Astrocyte (in vitro differentiated cells and primary cell): ENCODE data around the gene C19orf18. TPM values are rescaled to one million over a fixed set of nuclear protein-coding genes. Genes with fewer than 3 reads are reported as not detected.
"Not testable (repeated sequence)": the region's sequence is repeated elsewhere in the genome, so short reads cannot be mapped to it uniquely, and the experiment has no call there.

Source experiments
- DNase-seq: peaks from one replicate; pipeline ENCODE4 v3.0.0-alpha.2; 2010; ENCODE audit warnings: low read depth
- FAIRE-seq: peaks from 2 replicates; lab custom pipeline; 2011; peaks lifted over from hg19 to GRCh38; lab: Jason Lieb, UNC
- H2AFZ ChIP-seq: 2 replicates; pipeline ENCODE4 v1.6.0; 2012; ENCODE audit warnings: low read depth, low read length, inconsistent platforms
- H3K27ac ChIP-seq: 2 replicates; pipeline ENCODE4 v1.5.1; 2011; ENCODE audit warnings: low read depth, low read length, inconsistent platforms
- H3K27me3 ChIP-seq: 2 replicates; pipeline ENCODE4 v1.6.0; 2011; ENCODE audit warnings: low read length, inconsistent platforms; ENCODE audit not compliant: insufficient read depth
- H3K36me3 ChIP-seq: 2 replicates; pipeline ENCODE4 v1.5.1; 2011; ENCODE audit warnings: low read length, inconsistent platforms; ENCODE audit not compliant: insufficient read depth
- H3K4me1 ChIP-seq: 2 replicates; pipeline ENCODE4 v1.5.1; 2011; ENCODE audit warnings: low read length, inconsistent platforms; ENCODE audit not compliant: insufficient read depth
- H3K4me2 ChIP-seq: 2 replicates; pipeline ENCODE4 v1.6.0; 2012; ENCODE audit warnings: low read length, inconsistent platforms
- H3K4me3 ChIP-seq: 2 replicates; pipeline ENCODE4 v1.5.1; 2011; ENCODE audit warnings: low read depth, mild to moderate bottlenecking, low read length, inconsistent platforms; ENCODE audit not compliant: insufficient read depth
- H3K79me2 ChIP-seq: 2 replicates; pipeline ENCODE4 v1.6.0; 2012; ENCODE audit warnings: mild to moderate bottlenecking, low read length, inconsistent platforms; ENCODE audit not compliant: insufficient read depth
- H3K9ac ChIP-seq: 2 replicates; pipeline ENCODE4 v1.6.0; 2012; ENCODE audit warnings: mild to moderate bottlenecking, low read length, inconsistent platforms
- H3K9me3 ChIP-seq: 2 replicates; pipeline ENCODE4 v1.5.1; 2012; ENCODE audit warnings: low read depth, mild to moderate bottlenecking, low read length, inconsistent platforms; ENCODE audit not compliant: insufficient read depth
- H4K20me1 ChIP-seq: 2 replicates; pipeline ENCODE4 v1.6.0; 2012; ENCODE audit warnings: low read length, inconsistent platforms; ENCODE audit not compliant: insufficient read depth
- H3K27ac Mint-ChIP-seq: one replicate; pipeline ENCODE4 v1.8.0; 2021; ENCODE audit warnings: mild to moderate bottlenecking, mixed read lengths; ENCODE audit not compliant: unreplicated experiment
- H3K27me3 Mint-ChIP-seq: one replicate; pipeline ENCODE4 v1.8.0; 2021; ENCODE audit warnings: low read depth, mixed read lengths; ENCODE audit not compliant: unreplicated experiment
- H3K36me3 Mint-ChIP-seq: one replicate; pipeline ENCODE4 v1.8.0; 2021; ENCODE audit warnings: low read depth, mixed read lengths; ENCODE audit not compliant: unreplicated experiment
- H3K4me1 Mint-ChIP-seq: one replicate; pipeline ENCODE4 v1.8.0; 2021; ENCODE audit warnings: low read depth, mixed read lengths; ENCODE audit not compliant: unreplicated experiment
- H3K4me3 Mint-ChIP-seq: one replicate; pipeline ENCODE4 v1.8.0; 2021; ENCODE audit warnings: mild to moderate bottlenecking, moderate library complexity, mixed read lengths; ENCODE audit not compliant: unreplicated experiment
- H3K9me3 Mint-ChIP-seq: one replicate; pipeline ENCODE4 v1.8.0; 2021; ENCODE audit warnings: mild to moderate bottlenecking, mixed read lengths; ENCODE audit not compliant: unreplicated experiment
- CTCF ChIP-seq: IDR thresholded peaks from 2 replicates; pipeline ENCODE4 v1.5.1; 2011; ENCODE audit warnings: low read depth, mild to moderate bottlenecking, inconsistent platforms, low read length, moderate library complexity; ENCODE audit not compliant: insufficient read depth
- EZH2 ChIP-seq: IDR thresholded peaks from 2 replicates; pipeline ENCODE4 v1.6.1; 2012; ENCODE audit warnings: mild to moderate bottlenecking, low read length, inconsistent platforms; ENCODE audit not compliant: insufficient read depth
- total RNA-seq: library from RNA; stranded (reverse); gene quantifications from 2 replicates; pipeline ENCODE4 v1.2.1, GENCODE V29; 2021

The C19orf18 gene
- total RNA-seq, 1 donor from 2014 or later: 0.66 TPM

- H3K36me3 ChIP-seq: peaks cover 21% of the 10 kb centered on the region
- no peak overlapping the region for H3K4me3 ChIP-seq
- peaks cover 52% of the 10 kb centered on the region for H3K9me3 Mint-ChIP-seq
Measured at GRCh38 chr19:57927587-57927986, 46.7 kb downstream of the C19orf18 start.

GRCh38 chr19:57916168-57916995 lies 58.0 kb downstream of the C19orf18 start, which contains the start of gene ZNF417:
TSS of gene ZNF417 (minus strand) at chr19:57916592. CDS start at chr19:57916411, 181 bp downstream.
- peaks cover 34% of the 10 kb centered on the region for H3K36me3 Mint-ChIP-seq
- not testable (repeated sequence) for H4K20me1 ChIP-seq, H3K9me3 ChIP-seq, H3K27me3 ChIP-seq, H3K27me3 Mint-ChIP-seq, H3K9me3 Mint-ChIP-seq, H3K36me3 ChIP-seq, H3K4me1 ChIP-seq
- peak within 1 kb of the TSS; percentile 90 for H3K4me2 ChIP-seq
- peak within 1 kb of the TSS; percentile 87 for H3K9ac ChIP-seq
- peak; percentile 95 for DNase-seq
- peaks cover 36% of the 10 kb centered on the region for H3K79me2 ChIP-seq
- peak within 1 kb of the TSS; percentile 96 for H3K4me3 Mint-ChIP-seq
- FAIRE-seq: peak; percentile 13
- H3K27ac ChIP-seq: peak within 1 kb of the TSS; percentile 40
- peaks cover 14% of the 10 kb centered on the region for H3K4me1 Mint-ChIP-seq
- peak within 1 kb of the TSS; percentile 89 for H3K4me3 ChIP-seq
- H2AFZ ChIP-seq: peak within 1 kb of the TSS; percentile 53
- peak within 1 kb of the TSS; percentile 85 for H3K27ac Mint-ChIP-seq

More at GRCh38 chr19:57927587-57927986, 46.7 kb downstream of the C19orf18 start:
- no peaks in the 10 kb centered on the region for H3K4me1 Mint-ChIP-seq
- no peak overlapping the region for H3K27ac ChIP-seq
- H3K79me2 ChIP-seq: no peaks in the 10 kb centered on the region
- H3K9me3 ChIP-seq: peaks cover 67% of the 10 kb centered on the region
- DNase-seq (no peak), FAIRE-seq (no peak)
- no peaks in the 10 kb centered on the region for H3K27me3 ChIP-seq
- H3K36me3 Mint-ChIP-seq: peaks cover 73% of the 10 kb centered on the region
- no peak overlapping the region for H3K4me2 ChIP-seq
- TF ChIP-seq CTCF: no peak
- TF ChIP-seq EZH2: no peak
- no peaks in the 10 kb centered on the region for H4K20me1 ChIP-seq
- H3K27me3 Mint-ChIP-seq: no peaks in the 10 kb centered on the region
- no peak overlapping the region for H3K9ac ChIP-seq
- peak overlapping the region; percentile 41 for H3K4me3 Mint-ChIP-seq
- no peaks in the 10 kb centered on the region for H3K4me1 ChIP-seq
- no peak overlapping the region for H2AFZ ChIP-seq
- no peak overlapping the region for H3K27ac Mint-ChIP-seq

GRCh38 chr19:57914531-57914930 lies 59.8 kb downstream of the C19orf18 start:
- H3K79me2 ChIP-seq: peaks cover 36% of the 10 kb centered on the region
- no peak overlapping the region for H3K4me3 ChIP-seq
- H3K4me1 ChIP-seq: no peaks in the 10 kb centered on the region
- H3K27me3 ChIP-seq: no peaks in the 10 kb centered on the region
- Mint-ChIP-seq H3K9me3 (peaks cover 2% of the 10 kb centered on the region), H3K4me3 (peak overlapping the region; percentile 96), H3K27ac (no peak overlapping the region), H3K4me1 (peaks cover 14% of the 10 kb centered on the region), H3K27me3 (no peaks in the 10 kb centered on the region), H3K36me3 (peaks cover 29% of the 10 kb centered on the region)
- peaks cover 9% of the 10 kb centered on the region for H3K9me3 ChIP-seq
- no peak overlapping the region for H3K9ac ChIP-seq
- no peak for DNase-seq
- H3K27ac ChIP-seq: no peak overlapping the region
- no peaks in the 10 kb centered on the region for H4K20me1 ChIP-seq
- no peak overlapping the region for H3K4me2 ChIP-seq
- H3K36me3 ChIP-seq: peaks cover 11% of the 10 kb centered on the region
- no peak for FAIRE-seq
- TF ChIP-seq EZH2 (no peak), CTCF (no peak)
- H2AFZ ChIP-seq: no peak overlapping the region

Other genes with a start within 250 kb of the C19orf18 start
- gene ZNF671, start 246.9 kb downstream of the C19orf18 start, total RNA-seq: 8.0 and 8.2 TPM in 2 replicates
- gene ZNF776, start 227.7 kb downstream of the C19orf18 start, total RNA-seq: 17.4 and 17.5 TPM in 2 replicates
- gene ZNF586, start 204.9 kb downstream of the C19orf18 start, total RNA-seq: 8.8 and 11.5 TPM in 2 replicates
- 7.2 and 9.6 TPM in 2 replicates for gene ZNF552, start 159.6 kb downstream of the C19orf18 start, total RNA-seq
- gene ZNF587B, start 144.2 kb downstream of the C19orf18 start, total RNA-seq: 15.2 and 17.9 TPM in 2 replicates
- gene ZNF587, start 124.7 kb downstream of the C19orf18 start, total RNA-seq: 36.7 and 37.4 TPM in 2 replicates
- gene ZNF814, start 85.5 kb downstream of the C19orf18 start, total RNA-seq: 31.6 and 34.7 TPM in 2 replicates
- gene ZNF417, start 57.9 kb downstream of the C19orf18 start, total RNA-seq: 16.2 and 17.2 TPM in 2 replicates
- 5.5 and 10.4 TPM in 2 replicates for gene ZNF418, start 39.1 kb downstream of the C19orf18 start, total RNA-seq
- gene ZNF256, start 26.8 kb downstream of the C19orf18 start, total RNA-seq: 7.1 and 7.3 TPM in 2 replicates
- 13.5 and 14.3 TPM in 2 replicates for gene ZNF606, start 28.3 kb upstream of the C19orf18 start, total RNA-seq
- gene ZSCAN1, start 59.5 kb upstream of the C19orf18 start, total RNA-seq: not detected in 2 replicates
- gene ZNF135, start 84.7 kb upstream of the C19orf18 start, total RNA-seq: 1.5 and 1.7 TPM in 2 replicates
- gene ZSCAN18, start 123.7 kb upstream of the C19orf18 start, total RNA-seq: 28.6 and 31.8 TPM in 2 replicates
- 10.8 and 11.1 TPM in 2 replicates for gene ZNF329, start 176.3 kb upstream of the C19orf18 start, total RNA-seq
- gene ZNF274, start 208.5 kb upstream of the C19orf18 start, total RNA-seq: 38.5 and 39.0 TPM in 2 replicates